COLO668 (cell line): Measurements from ENCODE around the gene OR6K2.

ENCODE experiments used
- DNase-seq: peaks from one replicate; lab custom pipeline; 2025; ENCODE audit not compliant: unreplicated experiment; lab: John Stamatoyannopoulos, UW

The OR6K2 gene

DNA sequence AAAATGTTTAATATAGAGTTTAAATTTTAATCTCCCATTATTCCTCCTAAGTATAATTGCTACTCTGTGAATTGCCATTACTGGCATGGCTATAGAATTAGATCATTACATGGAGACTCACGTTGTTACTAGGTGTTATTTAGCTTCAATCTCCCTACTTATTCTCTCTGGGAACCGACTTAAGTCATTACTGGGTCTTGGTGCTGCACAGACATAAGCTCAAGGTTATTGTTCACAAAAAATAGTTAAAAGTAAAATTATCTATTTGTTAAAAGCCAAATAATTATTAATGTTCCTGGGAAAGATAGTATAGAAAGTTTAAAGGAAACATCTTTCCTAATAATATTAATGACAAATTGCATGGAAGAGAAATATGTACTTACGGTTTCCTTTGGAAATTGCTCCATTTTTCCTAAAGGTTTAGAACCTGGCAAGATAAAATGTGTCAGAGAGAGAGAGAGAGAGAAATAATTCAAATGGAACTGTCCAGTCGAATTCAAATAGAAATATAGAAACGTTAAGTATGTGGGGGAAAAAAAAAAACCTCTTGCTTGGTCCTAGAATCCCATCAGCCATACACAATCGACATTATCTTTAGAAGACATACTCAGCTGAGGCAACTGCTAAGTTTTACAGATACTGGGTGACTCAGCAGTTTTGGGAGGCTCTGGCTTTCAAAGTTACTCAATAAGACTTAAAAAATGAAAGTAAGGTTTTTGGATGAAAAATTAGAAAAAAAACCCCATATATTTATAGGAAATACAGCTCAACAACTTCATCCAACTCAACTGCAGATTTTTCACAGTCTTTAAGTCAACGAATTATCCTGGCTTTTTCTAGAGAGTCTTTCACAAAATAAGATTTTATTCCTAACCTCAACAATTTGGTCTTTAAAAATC is 14.1 kb downstream of the OR6K2 start, which contains the start of gene SPTA1:
Gene SPTA1, minus strand, starts transcription at position 605 of the 899 bp plus-strand sequence. Its CDS starts 198 bp downstream, at position 407.
- DNase-seq: no peak

- no peak for DNase-seq
Observed at GRCh38 chr1:158685085-158685484, 15.4 kb downstream of the OR6K2 start.

- DNase-seq: no peak
Observed at GRCh38 chr1:158681606-158682005, 18.8 kb downstream of the OR6K2 start.

DNA sequence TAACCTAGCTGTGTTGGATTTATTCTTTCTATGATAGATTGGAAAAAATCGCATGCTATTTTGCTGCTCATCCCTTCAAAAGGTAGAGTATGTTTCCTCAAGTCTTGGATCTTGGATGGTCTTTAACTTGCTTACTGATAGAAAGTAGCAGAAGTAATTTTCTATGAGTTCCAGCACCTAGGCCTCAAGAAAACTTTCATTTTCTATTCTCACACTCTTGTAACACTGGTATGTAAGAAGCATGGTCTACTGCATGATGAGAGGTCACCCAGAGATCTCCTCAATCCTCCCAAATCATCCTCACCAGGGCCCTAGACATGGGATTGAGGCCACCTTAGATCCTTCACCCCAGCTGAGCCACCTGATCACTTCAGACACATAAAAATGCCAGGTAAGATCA is 21.2 kb downstream of the OR6K2 start:
- DNase-seq: no peak

DNA sequence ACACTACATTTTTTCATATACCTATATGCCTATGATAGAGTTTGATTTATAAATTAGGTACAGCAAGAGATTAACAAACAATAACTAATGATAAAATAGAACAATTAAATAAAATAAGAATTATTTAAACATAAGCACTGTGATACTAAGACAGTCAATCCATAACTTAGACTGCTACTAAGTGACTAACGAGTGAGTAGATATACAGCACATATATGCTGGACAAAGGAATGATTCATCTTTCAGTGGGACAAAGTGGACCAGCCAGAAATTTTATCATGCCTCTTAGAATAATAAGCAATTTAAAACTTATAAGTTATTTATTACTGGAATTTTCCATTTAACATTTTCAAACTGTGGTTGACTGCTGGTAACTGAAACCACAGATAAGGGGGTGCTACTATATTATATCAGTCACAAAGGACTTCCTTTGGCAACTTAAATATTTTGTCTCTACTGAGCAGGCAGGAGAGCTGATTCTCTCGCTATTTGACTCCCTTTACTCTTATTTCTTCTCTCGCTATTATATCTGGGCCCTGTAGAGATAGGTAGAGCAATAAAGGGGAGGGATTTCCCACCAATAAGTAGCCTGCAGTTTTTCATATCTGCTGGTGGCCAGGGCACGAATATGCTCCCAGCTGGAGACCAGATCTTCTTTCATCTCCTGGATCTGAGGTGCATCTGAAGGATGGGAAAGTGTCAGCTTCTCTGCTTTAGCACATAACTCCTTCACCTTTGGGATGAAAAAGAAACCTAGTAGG is 24.7 kb downstream of the OR6K2 start:
- DNase-seq: no peak

DNA sequence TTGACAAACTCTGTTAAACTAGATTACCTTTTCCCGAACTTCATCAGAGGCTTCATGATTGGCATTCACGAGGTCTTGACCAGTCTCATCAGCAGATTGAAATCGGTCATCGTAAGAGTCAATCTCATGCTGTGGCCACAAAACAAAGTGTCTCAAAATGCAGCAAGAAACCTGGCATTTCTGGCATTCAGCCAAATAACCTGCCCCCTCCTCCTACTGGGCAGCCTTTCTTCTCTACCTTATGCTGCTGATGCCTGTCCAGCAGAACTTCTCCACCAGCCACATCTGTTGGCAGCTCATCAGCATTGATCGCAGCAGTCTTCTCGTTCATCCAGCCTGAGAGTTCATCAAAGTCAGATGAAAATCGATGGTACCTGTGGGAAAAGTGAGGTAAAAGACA is 26.1 kb downstream of the OR6K2 start:
- DNase-seq: no peak

DNA sequence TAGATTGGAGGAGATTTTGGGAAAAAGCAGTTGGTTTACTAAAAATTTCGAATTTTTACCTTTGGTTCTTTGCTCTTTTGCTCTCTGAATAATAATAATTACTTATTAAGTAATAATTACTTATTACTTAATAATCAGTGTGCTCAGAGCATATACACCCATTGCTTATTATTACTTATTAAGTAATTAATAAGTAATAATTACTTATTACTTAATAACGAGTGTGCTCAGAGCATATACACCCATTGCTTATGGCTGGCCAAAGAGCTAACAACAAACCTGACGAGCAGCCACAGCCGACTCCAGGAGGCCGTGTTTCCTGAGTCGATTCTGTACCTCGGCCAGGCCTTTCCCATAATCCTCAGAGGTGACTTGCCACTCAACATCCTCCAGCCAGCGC is 34.4 kb downstream of the OR6K2 start:
- no peak for DNase-seq

DNA sequence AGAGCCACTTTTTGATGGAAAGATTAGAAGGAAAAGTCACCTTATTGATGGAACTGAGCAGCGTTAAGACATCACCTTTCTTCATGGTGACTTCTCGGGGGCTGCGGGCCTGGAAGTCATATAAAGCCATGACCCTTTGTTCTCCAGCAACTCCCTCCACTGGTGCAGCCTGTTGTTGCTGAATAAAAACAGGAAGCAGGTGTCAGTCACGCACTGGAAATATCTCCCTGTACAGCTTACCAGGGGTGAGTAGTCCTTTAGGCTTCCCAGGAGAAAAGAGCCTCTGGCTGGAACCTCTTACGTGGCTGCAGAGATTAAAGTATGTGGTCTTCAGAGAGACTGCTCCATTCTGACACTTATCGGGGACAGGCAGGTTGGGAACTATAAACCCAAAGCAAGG is 45.9 kb downstream of the OR6K2 start:
- DNase-seq: no peak

DNA sequence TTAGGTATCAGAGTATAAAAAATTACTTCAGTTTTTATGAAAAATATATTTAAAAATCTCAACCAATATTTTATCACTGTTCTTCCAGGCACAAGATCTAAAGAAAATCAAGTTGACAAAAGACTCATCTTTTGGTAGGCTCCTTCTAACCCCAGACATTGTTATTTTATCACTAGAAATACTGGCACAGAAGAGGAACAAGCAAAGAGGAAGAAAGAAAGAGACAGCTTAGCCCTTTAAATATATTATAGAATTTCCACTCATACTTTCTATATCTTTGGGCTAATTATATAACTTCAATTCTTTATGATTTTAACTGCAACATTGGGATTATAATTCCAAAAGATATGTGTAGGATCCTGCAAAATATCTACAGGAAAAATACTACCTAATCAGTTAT is 46.4 kb downstream of the OR6K2 start:
- no peak for DNase-seq

DNA sequence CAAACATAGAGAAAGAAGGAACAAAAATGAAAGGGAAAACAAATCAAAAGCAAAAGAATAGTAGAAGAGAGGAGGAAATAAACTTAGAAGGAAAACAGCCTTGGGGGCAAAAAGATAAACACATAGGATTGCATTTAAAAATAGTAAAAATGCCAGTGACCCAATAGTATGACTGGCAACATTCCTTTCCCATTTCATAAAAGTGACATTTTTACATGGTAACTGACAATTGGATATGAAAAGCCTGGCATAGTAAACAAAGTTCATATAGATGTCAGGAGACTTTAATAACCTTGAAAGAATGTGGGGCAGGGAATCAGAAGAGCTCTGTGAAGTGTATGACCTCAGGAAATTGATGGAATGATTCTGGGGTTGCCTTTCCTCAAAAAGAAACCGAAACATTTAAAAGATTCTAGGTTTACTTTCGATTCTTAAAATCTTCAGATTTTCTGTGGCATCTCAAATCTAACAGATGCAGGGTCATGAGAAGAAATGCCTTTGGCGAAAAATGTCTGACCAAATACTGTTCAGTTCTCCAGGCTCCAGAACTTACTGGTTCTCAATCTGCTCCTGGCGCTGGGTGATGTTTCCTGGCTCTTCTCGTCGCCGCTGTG is 47.6 kb downstream of the OR6K2 start:
- no peak for DNase-seq
